HK-2 (cell line): ENCODE results near the gene SLC27A2.

ENCODE experiments used
- DNase-seq: peaks from one replicate; pipeline ENCODE4 v3.0.0-alpha.2; 2018; ENCODE audit not compliant: unreplicated experiment

Gene SLC27A2

GRCh38 chr15:50238255-50238654, 56.3 kb downstream of the SLC27A2 start:
- DNase-seq, result no peak

GRCh38 chr15:50241684-50242450, 59.9 kb downstream of the SLC27A2 start:
- DNase-seq, result peak; percentile 7

- DNase-seq, result no peak
Observed at GRCh38 chr15:50244153-50244552, 62.2 kb downstream of the SLC27A2 start.

DNA sequence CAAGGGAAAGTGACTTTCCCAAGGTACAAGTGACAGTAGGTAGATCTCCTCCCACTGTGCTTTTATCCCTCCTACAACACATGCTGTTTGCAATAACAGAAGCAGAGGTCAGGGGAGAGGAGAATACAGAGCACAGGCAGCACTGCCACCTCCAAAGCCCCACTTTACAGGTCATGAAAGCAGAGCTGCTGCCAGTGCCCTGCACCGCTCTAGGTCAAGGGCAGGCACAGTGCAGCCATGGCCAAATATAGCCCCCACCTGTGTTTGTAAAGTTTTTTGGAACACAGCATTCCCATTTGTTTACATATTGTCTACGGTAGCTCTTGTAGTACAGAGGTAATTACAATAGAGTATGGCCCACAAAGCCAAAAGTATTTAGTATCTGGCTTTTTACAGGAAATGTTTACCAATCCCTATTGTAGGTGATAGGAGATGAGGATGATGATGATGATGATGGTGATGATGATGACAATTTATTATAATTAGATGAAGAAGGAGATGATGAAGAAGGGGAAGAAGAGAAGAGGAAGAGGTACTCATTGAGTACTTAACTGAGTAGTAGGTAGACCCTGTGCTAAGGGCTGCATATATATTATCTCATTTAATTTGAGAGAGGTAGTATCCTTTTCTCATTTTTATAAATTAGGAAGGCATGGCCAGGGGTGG, 63.1 kb downstream of the SLC27A2 start:
- no peak for DNase-seq

DNA sequence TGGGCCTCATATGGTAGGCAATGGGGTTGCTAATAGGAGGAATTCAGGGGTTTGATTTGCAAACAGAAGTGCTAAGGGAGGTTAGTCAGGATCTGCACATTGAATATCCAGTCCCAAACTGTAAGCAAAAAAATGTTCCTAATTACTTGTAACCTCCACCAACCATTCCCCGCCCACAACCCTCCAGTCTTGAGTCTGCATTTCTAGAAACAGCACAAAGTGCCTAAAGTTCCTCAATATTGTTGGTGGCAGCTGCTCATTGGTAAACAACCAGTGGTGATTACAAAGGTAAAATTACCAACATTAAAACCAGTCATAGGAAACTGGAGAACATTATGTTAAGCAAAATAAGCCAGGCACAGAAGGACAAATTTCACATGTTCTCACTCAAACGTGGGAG, 64.6 kb downstream of the SLC27A2 start:
- no peak for DNase-seq

GRCh38 chr15:50247819-50248655, 66.0 kb downstream of the SLC27A2 start:
- no peak for DNase-seq

DNA sequence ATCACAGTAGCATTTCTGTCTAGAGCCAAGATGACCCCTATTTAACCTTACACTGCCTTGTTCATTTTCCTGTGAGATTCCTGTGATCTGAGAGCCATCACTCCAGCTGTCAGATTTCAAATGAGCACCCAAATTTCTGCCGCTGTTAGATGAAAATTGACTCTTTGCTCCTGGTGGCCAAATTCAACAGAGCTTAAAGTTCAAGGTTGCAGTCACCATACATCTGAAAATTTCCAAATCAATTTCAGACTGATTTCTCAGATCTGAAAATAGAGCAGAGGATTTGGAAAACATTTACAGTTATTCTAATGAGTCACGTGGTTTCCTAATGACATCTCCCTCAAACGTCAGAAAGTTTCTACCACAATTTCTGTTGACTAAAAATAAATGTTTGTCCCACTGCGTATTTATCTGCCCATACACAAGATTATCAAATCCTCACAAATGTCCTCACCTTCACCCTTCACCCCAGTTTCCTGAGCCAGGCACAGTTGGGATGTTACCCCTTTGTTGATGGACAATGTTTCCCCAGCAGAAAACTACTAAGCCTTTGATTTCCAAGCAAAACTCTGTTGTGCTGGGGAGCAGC, 67.1 kb downstream of the SLC27A2 start:
- DNase-seq, result no peak

DNA sequence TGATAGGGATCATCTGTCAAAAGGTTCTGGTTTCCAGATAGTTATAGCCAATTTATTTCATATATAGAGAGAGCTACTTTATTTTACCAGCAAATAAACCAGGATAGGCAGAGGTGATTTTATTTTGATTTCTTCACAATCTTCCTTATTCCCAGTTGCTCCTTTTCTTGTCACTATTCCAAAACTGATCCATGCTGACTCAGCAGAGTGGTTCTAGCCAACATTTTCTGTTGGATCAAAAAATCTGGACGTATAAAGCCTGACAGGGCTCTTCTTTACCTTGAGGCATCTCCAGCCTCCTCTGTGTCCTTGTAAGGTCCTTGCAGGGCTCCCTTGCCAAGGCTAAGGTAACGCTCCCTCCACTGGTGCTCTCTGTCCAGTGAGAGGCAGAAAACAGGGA, 67.7 kb downstream of the SLC27A2 start:
- DNase-seq, result no peak

DNA sequence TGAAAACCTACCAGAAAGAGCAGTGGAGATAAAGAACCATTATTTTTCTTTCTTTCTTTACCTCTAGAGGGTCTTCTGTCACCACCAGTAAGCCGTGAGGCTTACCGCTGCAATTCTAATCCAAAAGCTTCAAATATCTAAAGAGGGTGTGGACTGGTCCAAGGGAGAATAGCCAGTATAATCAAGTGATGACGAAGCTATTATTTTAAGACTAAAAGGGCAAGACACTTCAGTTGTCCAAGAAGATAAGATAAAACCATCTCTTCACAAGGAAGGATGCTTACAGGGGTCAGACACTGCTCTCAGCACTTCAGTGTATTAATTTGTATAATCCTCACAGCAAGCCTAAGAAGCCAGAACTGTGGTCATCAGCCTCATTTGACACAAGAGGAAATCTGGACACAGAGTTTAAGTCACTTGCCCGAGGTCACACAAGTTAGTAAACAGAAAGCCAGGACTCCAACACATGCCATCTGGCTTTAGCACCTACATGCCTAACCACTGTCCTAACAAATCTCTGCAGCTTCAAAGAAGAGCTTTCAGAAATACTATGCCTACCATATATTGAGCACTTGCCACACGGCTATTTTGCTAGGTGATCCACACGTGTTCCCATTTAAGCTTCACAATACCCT, 68.9 kb downstream of the SLC27A2 start:
- no peak for DNase-seq

GRCh38 chr15:50251638-50252182, 69.7 kb downstream of the SLC27A2 start:
- no peak for DNase-seq

- DNase-seq, result no peak
Observed at GRCh38 chr15:50252556-50252955, 70.6 kb downstream of the SLC27A2 start.

GRCh38 chr15:50256188-50257041, 74.4 kb downstream of the SLC27A2 start:
- DNase-seq, result no peak

DNA sequence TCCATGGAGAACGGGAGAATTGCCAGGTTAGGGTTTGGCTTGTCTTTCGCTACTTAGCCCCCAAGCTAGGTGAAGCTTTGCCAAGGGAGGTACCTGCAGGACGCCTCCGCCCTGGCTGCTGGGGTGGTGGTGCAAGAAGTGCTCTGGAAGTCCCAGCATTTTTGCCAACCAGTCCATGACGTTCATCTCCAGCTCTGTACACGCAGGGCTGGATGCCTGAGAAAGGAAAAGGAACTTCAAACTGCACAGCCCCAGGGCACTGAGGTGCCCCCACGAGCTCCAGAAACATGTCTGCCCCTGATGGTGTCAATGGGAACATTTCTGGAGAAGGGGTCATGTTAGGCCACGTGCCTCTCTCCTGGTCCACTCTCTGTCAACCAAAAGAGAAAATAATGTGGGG, 75.3 kb downstream of the SLC27A2 start:
- DNase-seq, result no peak

- DNase-seq, result no peak
Observed at GRCh38 chr15:50257924-50258323, 75.9 kb downstream of the SLC27A2 start.

GRCh38 chr15:50259276-50259675, 77.3 kb downstream of the SLC27A2 start:
- no peak for DNase-seq

DNA sequence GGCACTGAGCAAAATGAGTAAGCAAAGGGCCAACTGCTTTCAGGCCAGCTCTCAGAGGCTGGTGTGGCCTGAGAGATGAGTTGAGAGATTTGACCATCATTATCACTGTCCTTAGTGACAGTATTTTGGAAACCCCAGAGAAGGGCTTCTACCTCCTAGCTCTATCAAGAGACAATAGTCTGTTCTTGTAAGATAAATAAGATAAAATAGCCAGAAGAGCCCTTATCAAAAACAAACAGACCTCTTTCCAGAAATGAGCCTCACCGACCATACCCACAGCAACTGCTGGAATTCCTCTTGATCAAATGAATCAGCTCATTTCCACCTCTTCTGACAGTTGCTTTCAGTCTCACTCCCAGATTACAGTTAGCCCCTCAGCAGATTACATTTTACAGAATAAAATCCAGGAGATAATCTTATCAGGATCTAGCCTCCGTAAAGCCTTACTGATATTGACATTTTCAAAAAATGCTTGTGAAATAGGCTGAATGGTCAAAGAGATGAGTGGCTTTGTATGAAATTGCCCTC, 79.0 kb downstream of the SLC27A2 start:
- DNase-seq, result no peak

DNA sequence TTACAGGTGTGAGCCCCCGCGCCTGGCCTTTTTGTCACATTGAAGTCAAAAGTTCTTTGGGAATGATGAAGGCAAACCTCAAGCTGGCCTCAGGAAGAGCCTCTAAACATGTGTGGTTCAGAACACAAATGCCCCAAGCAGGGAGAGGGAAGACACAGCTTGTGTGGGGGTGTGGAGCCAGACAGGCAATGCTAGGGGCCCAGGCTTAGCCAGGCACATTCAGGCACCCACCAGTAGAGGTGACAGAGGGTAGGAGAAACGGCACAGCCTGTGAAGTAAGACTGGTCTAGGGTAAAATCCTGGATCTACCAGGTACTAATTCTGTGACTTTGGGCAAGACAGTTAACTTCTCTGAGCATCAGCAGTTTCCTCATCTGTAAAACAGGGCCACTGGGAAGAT, 80.0 kb downstream of the SLC27A2 start:
- no peak for DNase-seq

DNA sequence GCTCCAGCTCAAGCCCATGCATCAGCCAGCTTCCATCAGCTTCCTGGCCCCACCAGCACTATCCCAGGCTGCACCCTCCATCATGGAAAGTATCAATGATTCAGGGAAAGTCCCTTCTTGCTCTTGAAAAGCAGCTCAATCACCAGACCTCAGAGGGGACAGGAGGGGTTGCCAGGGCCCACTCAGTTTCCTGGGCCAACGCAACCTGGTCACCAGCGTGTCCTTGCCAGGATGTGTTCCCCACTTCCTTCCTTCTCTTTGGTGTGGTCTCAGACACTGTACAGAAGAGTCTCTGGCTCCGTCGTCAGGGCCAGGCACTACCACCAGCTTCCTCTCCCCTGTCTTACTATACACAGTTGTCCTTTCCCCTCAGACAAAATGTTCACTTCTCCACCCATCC, 80.5 kb downstream of the SLC27A2 start:
- no peak for DNase-seq

DNA sequence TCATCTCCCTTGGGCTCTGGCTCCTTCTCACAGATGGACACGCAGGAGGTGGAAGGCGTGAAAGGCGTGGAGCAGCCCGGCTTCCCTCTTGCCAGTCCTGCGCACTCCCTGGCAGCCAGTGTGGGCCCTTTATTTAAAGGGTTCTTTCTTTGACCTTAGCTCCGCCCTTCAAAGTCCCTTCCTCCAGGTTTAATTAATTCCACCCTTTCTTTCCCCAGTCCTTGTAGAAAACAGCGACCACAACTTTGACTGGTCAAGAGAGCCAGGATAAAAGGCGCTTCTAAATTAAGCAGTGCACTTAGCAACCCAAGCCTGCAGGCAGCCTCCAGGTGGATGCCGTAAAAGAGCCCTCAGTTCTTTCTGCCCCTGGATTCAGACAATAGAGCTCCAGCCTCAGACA, 83.6 kb downstream of the SLC27A2 start, which contains the start of gene HDC:
HDC (minus strand) TSS at position 107 of the 400 bp plus-strand sequence; CDS start at position 4, 103 bp downstream.
- no peak for DNase-seq

DNA sequence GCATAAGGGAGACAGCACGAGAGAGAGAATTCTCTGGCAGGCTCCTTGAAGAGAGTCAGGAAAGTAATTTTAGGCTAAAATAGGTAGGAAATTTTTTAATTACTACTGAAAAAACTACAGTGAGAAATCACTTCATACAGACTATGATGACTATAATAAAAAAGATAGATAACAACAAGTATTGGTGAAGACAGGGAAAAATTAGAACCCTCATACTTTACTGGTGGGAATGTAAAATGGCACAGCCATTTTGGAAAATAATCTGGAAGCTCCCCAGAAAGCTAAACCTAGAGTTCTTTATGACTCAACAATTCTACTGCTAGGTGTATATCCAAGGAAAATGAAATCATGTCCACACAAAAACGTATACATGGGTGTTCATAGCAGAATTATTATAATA, 85.6 kb downstream of the SLC27A2 start:
- no peak for DNase-seq
